PC-9 (cell line): ENCODE data around the gene CEP170.
"Not testable (repeated sequence)": the region's sequence is repeated elsewhere in the genome, so short reads cannot be mapped to it uniquely, and the experiment has no call there.

Experiments used
- EZH2 ChIP-seq: fragments of 200-600 bp; sonication (generic); IDR thresholded peaks from 2 replicates; pipeline ENCODE4 v1.8.0; 2017; ENCODE audit warnings: antibody characterized with exemption, low read depth
- TF ChIP-seq, protein P1 (sequence below): fragments of 200-600 bp; sonication (generic); conservative IDR thresholded peaks from 2 replicates; pipeline ENCODE4 v1.6.1; 2017; ENCODE audit warnings: mixed run types, antibody characterized with exemption, mild to moderate bottlenecking, moderate library complexity

DNA sequence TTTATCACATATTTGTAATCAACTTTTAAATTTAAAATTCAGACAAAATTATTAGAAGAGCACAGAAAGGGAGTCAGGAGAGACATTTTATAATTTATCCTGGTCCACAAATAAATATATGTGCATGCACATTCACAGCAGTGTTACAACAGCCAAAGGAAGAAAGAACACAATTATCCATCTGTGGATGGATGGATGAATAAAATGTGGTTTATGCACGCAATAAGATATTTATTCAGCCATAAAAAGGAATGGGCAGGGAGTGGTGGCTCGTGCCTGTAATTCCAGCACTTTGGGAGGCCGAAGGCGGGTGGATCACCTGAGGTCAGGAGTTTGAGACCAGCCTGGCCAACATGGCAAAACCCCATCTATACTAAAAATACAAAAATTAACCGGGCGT lies 77.3 kb downstream of the CEP170 start:
- TF ChIP-seq, protein P1, sequence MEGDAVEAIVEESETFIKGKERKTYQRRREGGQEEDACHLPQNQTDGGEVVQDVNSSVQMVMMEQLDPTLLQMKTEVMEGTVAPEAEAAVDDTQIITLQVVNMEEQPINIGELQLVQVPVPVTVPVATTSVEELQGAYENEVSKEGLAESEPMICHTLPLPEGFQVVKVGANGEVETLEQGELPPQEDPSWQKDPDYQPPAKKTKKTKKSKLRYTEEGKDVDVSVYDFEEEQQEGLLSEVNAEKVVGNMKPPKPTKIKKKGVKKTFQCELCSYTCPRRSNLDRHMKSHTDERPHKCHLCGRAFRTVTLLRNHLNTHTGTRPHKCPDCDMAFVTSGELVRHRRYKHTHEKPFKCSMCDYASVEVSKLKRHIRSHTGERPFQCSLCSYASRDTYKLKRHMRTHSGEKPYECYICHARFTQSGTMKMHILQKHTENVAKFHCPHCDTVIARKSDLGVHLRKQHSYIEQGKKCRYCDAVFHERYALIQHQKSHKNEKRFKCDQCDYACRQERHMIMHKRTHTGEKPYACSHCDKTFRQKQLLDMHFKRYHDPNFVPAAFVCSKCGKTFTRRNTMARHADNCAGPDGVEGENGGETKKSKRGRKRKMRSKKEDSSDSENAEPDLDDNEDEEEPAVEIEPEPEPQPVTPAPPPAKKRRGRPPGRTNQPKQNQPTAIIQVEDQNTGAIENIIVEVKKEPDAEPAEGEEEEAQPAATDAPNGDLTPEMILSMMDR: not testable (repeated sequence)
- not testable (repeated sequence) for TF ChIP-seq EZH2
